GM10266 (cell line): ENCODE results near the gene C6orf58.
"Not testable (repeated sequence)": the region's sequence is repeated elsewhere in the genome, so short reads cannot be mapped to it uniquely, and the experiment has no call there.

Experiments
- DNase-seq: peaks from one replicate; pipeline ENCODE4 v3.0.0; 2012; ENCODE audit errors: extremely low spot score
- CTCF ChIP-seq: IDR thresholded peaks from 2 replicates; pipeline ENCODE4 v1.5.1; 2012; ENCODE audit warnings: mild to moderate bottlenecking, low read depth; ENCODE audit not compliant: control insufficient read depth, insufficient read depth; ENCODE audit errors: missing control alignments

The C6orf58 gene

GRCh38 chr6:127589135-127589534, 12.2 kb downstream of the C6orf58 start:
- no peak for TF ChIP-seq CTCF
- DNase-seq: no peak

GRCh38 chr6:127590344-127590743, 13.4 kb downstream of the C6orf58 start:
- TF ChIP-seq CTCF: no peak
- no peak for DNase-seq

- no peak for DNase-seq
- TF ChIP-seq CTCF: no peak
Measured at GRCh38 chr6:127592964-127593363, 16.0 kb downstream of the C6orf58 start.

- DNase-seq: not testable (repeated sequence)
Measured at GRCh38 chr6:127593456-127593855, 16.5 kb downstream of the C6orf58 start.

GRCh38 chr6:127606131-127606562, 29.2 kb downstream of the C6orf58 start:
- no peak for DNase-seq
- no peak for TF ChIP-seq CTCF

- no peak for DNase-seq
Measured at GRCh38 chr6:127608554-127609270, 31.7 kb downstream of the C6orf58 start.

GRCh38 chr6:127618729-127619128, 41.8 kb downstream of the C6orf58 start:
- TF ChIP-seq CTCF: no peak
- no peak for DNase-seq

More at GRCh38 chr6:127608554-127609270, 31.7 kb downstream of the C6orf58 start:
- no peak for TF ChIP-seq CTCF

GRCh38 chr6:127630800-127631199, 53.8 kb downstream of the C6orf58 start:
- TF ChIP-seq CTCF: no peak

More at GRCh38 chr6:127630800-127631199, 53.8 kb downstream of the C6orf58 start:
- DNase-seq: no peak
